HuH-7 (cell line): ENCODE measurements around the gene GOLT1B.

Source experiments
- DNase-seq: peaks from one replicate; pipeline ENCODE4 v3.0.0; 2011; ENCODE audit warnings: low spot score

Gene GOLT1B

DNA sequence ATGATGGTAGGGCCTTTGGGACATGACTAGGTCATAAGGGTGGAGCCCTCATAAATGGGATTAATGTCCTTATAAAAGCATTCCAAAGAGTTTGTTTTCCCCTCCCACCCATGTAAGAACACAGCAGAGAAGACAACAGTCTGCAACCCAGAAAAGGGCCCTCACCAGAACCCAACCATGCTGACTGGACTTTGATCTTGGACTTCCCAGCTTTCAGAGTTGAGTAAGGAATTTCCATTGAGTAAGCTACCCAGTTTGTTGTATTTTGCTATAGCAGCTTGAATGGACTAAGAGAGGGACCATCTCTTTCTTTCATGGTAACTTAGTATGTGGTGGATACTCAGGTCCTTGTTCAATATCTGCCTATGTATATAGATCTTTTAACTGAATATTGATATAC is 21.6 kb downstream of the GOLT1B start:
- DNase-seq = no peak

DNA sequence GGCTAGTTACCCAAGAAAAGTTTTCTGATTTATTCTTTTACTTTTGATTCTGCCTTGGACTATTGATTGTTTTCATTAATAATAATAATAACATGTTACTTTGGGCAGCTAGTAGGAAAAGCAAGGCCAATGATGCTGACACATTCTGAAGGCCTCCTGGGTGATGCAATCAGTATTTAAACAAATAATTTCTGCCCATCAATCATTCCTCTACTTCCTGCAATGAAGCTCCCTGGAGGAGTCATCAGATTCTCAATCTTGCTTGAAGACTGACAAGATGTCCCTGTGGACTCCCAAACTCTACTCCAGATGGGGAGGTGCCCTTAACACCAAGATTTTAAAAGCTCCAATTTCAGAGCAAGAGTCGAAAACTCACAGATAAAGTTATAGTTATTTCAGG is 24.5 kb downstream of the GOLT1B start, which contains the start of gene SPX:
SPX (plus strand) TSS at position 244 of the 400 bp plus-strand sequence. CDS start 177 bp downstream, outside the sequence.
- DNase-seq = peak; percentile 44

DNA sequence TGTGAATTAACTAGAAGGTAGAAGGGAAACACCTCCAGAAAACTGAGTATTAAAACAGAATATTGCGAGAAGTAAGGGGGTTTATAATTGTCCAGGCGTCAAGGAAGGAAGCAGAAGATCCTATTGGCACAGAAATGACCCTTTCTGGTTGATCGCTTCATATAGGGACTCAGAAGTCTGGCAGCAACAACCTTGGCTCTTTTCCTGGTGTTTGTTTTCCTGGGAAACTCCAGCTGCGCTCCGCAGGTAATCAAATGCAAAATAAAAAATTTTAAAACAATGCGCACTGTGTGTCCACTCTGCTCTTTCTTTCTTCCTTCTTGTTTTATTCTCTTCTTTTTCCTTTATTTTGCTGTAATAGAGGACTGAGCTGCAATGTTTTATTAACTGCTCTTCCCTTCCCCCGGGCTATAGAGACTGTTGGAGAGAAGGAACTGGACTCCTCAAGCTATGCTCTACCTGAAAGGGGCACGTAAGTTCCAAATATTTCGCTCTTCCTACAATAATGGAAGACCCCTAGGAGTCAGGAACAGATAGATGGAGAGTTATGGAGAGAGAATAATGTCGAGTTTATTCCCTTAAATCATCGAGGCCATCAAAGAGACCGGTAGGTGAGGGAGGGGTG is 25.2 kb downstream of the GOLT1B start:
- no peak for DNase-seq

DNA sequence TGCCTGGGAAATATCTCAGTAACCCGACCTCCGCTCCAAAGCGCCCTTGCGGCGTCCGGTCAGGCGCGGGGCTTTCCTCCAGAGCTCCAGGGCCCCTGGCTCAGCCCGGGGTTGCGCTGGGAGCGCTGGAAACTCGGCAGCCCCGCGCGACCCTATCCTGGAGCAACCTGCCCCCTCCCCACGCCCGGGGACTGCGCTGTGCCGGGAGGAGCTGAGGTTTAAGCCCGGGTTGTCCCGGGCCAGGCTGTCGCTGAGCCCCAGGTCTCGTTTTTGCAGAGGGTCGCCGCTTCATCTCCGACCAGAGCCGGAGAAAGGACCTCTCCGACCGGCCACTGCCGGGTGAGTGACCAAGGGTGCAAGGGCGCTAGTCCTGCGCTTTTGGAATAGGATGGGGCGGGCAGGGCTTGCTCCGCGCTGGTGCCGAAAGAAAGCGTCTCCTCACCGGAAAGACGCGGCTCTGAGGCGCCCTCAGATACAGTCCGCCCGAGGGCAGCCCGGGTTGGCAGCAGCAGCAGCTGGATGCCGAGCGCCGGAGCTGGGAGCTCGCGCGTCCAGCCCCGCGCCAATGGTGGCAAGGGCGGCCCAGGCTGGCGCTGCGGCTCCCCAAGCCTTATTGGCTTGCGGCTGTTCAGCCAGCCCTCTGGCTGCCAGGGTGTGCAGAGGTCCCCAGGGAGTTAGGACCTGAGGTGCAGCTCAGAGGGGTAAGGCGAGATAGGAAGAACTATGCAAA is 26.0 kb downstream of the GOLT1B start:
- peak; percentile 75 for DNase-seq

DNA sequence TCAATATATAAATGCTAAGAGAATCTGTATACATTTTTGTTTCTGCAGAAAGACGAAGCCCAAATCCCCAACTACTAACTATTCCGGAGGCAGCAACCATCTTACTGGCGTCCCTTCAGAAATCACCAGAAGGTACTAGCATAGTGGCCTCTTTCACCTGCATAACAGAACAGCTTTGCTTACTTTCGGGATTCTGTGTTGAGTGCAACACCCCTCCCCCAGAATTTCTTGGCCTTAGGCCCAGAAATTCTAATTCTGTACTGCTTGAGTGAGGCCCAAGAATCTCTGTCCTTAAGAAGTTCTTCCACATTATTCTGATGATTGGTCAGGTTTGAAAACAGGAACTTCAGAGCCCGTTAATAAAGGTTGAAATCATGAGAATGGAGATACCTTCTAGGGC is 27.4 kb downstream of the GOLT1B start:
- DNase-seq = no peak

DNA sequence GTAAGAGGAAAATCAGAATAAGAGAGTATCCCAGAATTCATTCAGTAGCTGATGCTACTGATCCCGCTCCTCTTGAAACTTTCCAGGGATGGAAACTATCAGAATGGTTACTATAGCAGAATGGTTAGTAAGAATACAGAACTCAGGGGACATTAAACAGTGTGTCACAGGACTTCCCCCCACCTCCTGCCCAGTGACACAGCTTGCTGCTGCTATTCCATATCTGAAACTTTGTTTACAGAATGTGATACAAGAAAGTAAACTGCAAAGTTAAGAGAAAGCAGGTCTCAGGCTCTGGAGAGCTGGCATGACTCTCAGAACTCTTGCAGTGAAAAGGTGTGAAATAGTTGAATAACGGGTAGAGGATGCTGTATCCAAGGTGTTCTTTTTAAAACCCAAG is 27.9 kb downstream of the GOLT1B start:
- DNase-seq = no peak

DNA sequence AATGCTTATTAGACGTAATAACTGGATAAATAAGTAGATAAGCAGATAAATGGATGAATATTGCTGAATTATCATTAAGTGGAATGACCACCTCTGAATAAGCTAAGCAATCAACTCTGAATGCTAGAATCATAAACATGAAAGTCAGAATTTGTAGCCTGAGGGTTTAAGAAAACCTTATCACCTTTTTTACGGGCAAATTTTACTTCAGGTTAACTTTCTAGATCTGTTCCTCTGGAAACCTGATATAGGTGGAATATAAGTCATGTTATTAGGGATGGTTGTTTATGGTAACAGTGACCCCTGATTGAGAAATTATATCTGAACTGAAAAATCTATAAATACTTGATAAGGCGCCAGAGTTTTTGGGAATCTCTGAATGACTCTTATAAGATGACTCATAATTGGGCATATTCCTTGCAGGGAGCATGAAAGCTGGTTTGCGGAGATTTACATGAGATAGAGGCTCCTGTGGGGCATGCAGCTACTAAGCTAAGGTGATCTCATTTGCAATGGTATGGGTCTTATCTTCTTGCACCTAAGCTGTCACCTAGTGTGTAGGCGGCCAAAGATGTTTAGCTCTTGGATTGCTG is 36.6 kb downstream of the GOLT1B start:
- DNase-seq = no peak

DNA sequence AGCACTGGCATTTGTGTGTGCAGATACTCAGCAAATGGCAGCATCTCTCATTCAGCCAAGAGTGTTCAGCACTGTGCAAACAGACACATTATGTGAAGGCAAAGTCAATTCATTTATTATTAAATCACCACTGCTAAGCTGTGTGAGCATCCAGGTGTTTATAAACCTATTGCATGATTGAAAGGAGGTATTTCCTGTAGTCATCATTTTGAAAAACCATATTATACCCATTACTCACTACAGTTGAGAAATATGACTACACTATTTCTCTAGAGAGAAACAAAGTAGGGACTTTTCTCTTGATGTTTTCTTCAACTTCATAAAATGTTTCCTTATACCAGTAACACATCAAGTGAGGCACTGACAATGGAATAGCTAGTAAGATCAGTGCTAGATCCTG is 38.2 kb downstream of the GOLT1B start:
- no peak for DNase-seq

DNA sequence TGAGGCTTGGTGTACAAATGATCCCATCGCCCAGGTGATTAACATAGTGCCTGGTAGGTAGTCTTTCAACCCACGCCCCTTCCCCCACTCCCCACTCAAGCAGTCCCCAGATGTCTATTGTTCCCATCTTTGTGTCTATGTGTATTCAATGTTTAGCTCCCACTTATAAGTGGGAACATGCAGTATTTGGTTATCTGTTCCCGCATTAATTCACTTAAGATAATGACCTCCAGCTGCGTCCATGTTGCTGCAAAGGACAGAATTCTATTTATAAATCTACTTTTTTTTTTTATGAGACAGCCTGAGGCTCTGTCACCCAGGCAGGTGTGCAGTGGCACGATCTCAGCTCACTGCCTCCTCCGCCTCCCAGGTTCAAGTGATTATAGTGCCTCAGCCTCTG is 40.2 kb downstream of the GOLT1B start:
- no peak for DNase-seq

DNA sequence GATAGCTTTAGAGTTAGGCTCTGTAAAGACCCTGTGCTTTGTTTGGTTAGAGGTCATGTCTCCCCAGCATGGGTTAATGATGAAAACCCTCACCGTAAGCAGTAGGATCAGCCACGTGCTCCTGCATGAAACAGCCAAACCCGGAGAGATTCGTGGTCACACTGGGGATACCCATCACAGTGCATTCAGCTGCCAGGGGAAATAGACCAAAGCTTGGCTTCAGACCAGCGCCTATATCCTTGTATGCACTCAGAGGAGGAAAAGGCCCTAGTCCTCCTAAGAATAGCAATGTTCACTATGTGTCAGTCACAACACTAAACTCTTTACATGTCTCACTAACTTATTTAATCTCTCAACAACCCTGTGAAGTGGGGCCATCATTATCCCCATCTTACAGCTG is 40.8 kb downstream of the GOLT1B start:
- no peak for DNase-seq

DNA sequence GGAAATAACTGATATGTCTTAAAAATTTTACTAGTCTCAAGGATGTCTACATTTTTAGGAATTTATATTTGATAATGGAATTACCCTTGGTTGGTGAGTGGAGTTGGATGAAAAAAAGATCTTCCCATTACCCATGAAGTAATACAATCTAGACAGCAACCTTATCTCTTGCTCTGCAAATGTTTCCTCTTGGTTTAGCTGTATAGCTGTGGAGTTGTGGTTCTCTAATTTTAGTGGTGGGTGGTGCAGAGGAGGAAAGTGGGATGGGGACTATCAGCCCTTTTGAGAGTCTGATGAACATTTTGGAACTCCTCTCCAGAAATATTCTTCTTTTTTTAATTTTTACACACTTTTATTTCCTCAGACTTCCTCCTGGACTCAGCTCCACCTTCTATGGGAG is 41.6 kb downstream of the GOLT1B start:
- no peak for DNase-seq

DNA sequence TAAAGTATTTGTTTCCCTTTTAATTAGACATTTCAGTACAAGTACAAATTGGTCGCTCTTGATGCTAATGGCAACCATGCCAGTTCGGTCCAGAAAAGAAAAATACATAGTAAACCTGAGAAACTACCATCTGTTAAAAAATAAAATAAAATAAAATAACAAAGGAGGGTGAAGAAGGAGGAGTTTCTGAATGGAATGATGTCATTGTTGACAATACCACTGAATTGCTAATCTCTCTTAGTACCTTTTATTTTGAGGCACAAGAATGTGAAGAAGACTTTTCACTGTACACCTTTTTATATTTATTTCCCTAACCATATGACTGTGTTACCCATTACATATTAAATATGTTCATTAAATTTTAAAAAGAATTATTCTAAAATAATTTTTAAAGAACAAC is 44.0 kb downstream of the GOLT1B start:
- DNase-seq = no peak

DNA sequence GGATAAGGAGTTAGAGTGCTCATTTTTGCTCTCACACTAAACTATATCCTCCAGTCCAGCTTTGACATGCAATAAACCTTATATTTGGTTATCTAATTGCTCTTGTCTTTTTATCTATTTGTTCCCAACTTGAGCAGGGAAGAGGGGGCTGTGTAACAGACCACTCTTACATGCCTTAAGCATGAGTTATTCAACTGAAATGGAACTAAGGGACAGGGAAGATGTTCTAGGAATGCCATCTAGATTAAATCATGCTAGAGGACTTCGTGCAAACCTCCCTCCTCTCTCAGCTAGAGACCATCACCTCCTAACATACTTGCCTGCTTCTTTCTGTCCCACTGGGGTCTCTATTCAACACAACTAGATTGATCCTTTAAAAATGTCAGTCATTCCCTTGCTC is 45.1 kb downstream of the GOLT1B start:
- DNase-seq = no peak

DNA sequence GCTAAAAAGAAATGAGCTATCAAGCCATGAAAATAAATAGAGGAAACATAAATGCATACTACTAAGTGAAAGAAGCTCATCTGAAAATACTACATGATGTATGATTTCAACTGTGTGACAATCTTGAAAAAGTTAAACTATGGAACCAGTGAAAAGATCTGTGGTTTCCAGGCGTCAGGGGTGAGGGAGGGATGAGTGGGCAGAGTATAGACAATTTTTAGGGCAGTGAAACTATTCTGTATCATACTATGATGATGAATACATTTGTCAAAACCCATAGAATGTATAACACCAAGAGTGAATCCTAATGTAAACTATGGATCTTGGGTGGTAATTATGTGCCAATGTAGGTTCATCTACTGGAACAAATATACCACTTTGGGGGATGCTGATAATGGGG is 45.8 kb downstream of the GOLT1B start:
- DNase-seq = no peak

DNA sequence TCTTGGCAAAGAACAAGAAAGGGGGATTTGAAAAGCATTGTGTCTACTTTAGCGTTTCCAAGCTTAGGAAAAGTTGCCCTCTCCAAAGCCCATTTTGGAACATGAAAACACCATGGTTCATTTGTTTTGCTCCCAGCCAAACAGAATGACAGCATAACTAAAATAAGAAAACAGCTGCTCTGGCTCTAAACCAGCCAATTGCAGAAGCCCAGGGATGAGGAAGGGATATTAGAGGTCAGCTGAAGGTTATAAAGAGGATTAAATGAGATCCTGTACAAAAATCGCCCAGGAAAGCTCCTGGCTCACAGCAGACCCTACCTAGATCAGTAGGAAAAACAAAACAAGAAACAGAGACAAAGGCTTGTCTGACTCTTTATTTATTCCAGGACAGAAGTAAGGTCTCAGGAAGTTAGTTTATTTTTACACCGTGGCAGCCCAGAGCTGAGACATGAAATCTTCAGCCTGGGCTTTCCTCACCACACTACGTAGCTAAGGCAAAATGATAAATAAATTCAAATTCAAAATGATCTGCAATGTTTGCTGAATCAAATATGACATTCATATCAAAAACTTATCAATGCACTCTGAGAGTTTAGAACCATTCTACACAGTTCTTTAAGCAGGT is 50.4 kb downstream of the GOLT1B start:
- DNase-seq = no peak

DNA sequence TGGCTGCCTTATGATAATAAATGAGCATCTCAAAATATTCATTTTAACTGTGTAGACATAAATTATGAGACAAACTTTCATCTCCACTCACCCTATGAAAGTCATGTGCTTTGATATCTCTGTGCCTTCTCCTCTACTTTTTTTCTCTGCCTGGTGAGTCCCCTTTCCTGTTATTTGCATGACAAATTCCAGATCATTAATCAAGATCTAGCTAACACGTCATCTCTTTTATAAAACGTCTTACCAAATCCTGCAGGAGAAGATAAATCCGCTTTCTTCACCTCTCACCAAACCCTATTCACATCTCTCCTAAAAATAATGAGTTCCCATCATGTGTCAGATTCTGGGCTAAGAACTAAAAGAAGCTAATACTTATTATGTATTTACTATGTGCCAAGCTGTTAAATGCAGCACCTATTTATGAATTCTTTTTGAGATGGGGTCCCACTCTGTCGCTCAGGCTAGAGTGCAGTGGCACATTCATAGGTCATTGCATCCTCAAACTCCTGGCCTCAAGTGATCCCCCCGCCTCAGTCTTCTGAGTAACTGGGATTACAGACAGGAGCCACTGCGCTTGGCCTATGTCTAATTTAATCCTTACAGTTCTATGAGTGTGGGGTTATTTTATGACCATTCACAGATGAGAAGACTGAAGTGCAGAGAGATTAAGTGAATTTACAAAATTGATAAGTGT is 51.2 kb downstream of the GOLT1B start:
- no peak for DNase-seq

DNA sequence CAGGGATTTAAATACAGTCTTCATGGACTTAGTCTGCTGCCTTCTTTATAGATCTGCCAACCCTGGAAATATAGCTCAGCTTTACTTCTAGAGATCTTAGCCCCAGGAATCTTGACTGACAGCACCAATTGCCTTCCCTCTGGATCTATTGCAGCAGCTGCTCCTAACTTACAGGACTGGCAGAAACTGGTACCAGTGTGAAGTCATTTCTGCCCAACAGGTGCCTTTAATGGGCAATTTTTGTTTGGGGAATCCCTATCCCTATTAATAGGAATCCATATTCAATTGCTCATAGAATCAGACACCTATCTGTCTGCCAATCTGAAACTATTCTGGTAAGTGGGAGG is 51.7 kb downstream of the GOLT1B start:
- DNase-seq = no peak

DNA sequence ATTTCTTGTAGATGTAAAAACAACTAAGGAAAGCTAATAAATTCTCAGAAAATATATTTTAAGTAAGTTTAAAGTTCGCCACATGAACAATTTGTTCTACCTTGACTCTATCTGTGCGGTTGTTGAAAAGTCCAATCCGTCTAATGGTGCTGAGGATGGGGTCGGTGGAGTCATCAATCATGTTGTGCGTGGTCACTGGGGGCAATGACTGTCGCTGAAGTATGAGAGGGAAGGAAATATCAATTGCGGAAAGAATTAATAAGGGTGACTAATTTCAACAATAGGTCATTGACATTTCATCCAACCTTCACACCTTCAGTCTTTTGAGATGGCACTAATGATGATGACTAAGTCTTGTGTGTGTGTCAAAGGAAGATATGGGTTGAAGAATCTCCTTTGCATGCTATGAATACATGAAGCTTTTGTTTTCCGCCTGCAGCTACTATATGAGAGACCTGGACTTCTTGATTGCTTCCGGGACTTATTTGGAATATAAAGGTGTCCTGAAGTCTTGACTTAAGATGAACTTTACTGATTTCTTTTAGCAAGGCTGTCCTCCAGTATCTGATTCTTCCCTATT is 56.6 kb downstream of the GOLT1B start:
- DNase-seq = no peak

DNA sequence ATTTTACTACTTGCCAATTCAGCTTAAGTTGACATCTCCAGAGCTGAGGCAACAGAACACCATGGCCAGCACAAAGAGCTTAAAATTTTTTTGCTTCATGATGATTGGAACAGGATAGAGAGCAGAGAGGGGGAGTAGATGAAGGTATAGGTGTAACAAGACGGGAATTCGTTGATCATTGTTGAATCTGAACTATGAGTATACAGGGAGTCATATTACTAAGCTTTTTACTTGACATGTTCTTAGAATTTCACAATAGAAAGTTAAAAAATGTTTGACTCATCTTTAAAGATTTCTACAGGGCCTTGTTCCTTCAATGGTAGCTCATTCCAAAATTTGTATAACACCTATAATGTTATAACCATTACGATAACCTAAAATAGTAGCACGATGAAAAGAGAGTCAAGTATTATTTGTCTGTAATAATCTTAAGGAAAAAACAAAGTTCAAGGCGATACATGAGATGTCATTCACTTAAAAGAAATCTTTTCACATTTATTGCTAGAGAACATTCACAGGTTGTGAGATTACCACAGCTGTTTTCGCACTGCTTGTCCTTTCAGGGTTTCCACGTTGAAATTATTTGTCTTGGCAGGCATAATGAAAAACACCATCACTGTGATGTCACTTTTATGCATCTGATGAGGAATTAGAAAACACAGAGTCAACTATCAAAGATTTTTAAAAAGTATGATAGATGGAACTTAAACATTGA is 58.4 kb downstream of the GOLT1B start:
- DNase-seq = no peak

DNA sequence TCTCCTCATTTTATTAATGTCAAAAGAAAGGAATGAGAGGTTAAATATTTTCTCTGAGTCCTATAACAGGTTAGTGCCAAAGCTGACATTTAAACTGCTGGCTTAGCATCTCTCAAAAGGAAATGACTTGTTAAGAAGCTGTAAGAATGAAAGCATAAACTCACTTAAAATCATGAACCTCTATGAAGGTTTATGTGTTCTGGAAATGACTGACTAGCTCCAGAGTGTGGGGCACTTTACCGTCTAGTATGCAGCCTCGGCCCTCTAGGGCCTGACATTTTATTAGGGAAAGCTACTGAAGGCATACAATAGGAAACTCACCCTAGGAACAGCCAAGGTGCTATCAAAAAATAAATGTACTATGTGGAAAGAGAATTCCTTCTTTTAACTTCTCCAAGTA is 59.6 kb downstream of the GOLT1B start:
- no peak for DNase-seq

DNA sequence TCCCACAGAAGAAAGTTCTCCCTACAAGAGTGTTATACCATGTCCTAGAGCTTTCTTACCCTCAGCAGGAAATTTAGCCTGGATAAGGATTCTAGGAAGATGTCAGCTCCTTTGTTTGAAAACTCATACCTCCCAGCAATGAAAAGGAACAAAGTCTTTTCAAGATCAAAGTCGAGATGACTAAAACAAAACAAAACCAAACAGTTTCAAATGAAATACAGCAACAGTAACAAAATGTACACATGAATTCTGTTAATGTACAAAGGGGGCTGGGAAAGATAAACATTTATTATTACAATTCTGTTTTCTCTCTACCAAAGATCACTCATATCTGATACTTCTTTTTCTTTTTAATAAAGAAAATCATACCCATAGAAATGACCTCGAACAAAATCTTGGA is 61.3 kb downstream of the GOLT1B start:
- no peak for DNase-seq
